Measurements from ENCODE around the gene GSTM4.

The GSTM4 gene

GRCh38 chr1:109655615-109656519 lies at the start of gene GSTM4:
GSTM4 (plus strand) TSS chr1:109656099; CDS start chr1:109656390, 291 bp downstream.
- peak; percentile 86 for FAIRE-seq

GRCh38 chr1:109609881-109610280 lies 46.0 kb upstream of the GSTM4 start:
- DNase-seq (ENCODE audit: extremely low spot score, insufficient read length, low read depth) = no peak
- FAIRE-seq = no peak

More at GRCh38 chr1:109655615-109656519, at the start of gene GSTM4:
- DNase-seq (ENCODE audit: extremely low spot score, insufficient read length, low read depth) = peak; percentile 84

- DNase-seq (ENCODE audit: extremely low spot score, insufficient read length, low read depth) = no peak
- FAIRE-seq = no peak
Observed at GRCh38 chr1:109610609-109611307, 45.1 kb upstream of the GSTM4 start.

- no peak for FAIRE-seq
- DNase-seq (ENCODE audit: extremely low spot score, insufficient read length, low read depth) = no peak
Observed at GRCh38 chr1:109611308-109611990, 44.5 kb upstream of the GSTM4 start.

- DNase-seq (ENCODE audit: extremely low spot score, insufficient read length, low read depth) = no peak
Observed at GRCh38 chr1:109613361-109614147, 42.3 kb upstream of the GSTM4 start.

GRCh38 chr1:109615879-109616278 lies 40.0 kb upstream of the GSTM4 start:
- no peak for FAIRE-seq

More at GRCh38 chr1:109613361-109614147, 42.3 kb upstream of the GSTM4 start:
- FAIRE-seq = no peak

GRCh38 chr1:109616391-109616790 lies 39.5 kb upstream of the GSTM4 start:
- DNase-seq (ENCODE audit: extremely low spot score, insufficient read length, low read depth) (no peak), FAIRE-seq (no peak)

More at GRCh38 chr1:109615879-109616278, 40.0 kb upstream of the GSTM4 start:
- DNase-seq (ENCODE audit: extremely low spot score, insufficient read length, low read depth) = no peak

GRCh38 chr1:109617291-109617801 lies 38.6 kb upstream of the GSTM4 start:
- no peak for FAIRE-seq
- no peak for DNase-seq (ENCODE audit: extremely low spot score, insufficient read length, low read depth)

GRCh38 chr1:109618661-109619575 lies 37.0 kb upstream of the GSTM4 start:
- FAIRE-seq = peak; percentile 5
- DNase-seq (ENCODE audit: extremely low spot score, insufficient read length, low read depth) = no peak

- peak; percentile 81 for DNase-seq (ENCODE audit: extremely low spot score, insufficient read length, low read depth)
- FAIRE-seq = peak; percentile 68
Observed at GRCh38 chr1:109619576-109620400, 36.1 kb upstream of the GSTM4 start, which contains the start of the genes AMPD2 and GNAT2. AMPD2 (plus strand) TSS chr1:109619837; CDS start chr1:109621176, 1,339 bp downstream. GNAT2 (minus strand) TSS chr1:109619616; CDS start chr1:109612870, 6,746 bp downstream.

GRCh38 chr1:109620401-109620791 lies 35.5 kb upstream of the GSTM4 start:
- FAIRE-seq (no peak), DNase-seq (ENCODE audit: extremely low spot score, insufficient read length, low read depth) (no peak)

GRCh38 chr1:109620841-109621286 lies 35.0 kb upstream of the GSTM4 start:
- FAIRE-seq (peak; percentile 84), DNase-seq (ENCODE audit: extremely low spot score, insufficient read length, low read depth) (peak; percentile 91)

GRCh38 chr1:109621379-109622136 lies 34.3 kb upstream of the GSTM4 start:
- DNase-seq (ENCODE audit: extremely low spot score, insufficient read length, low read depth) (no peak), FAIRE-seq (no peak)

- no peak for FAIRE-seq
- DNase-seq (ENCODE audit: extremely low spot score, insufficient read length, low read depth) = no peak
Observed at GRCh38 chr1:109622137-109622892, 33.6 kb upstream of the GSTM4 start.

GRCh38 chr1:109622895-109623294 lies 33.0 kb upstream of the GSTM4 start:
- no peak for FAIRE-seq
- no peak for DNase-seq (ENCODE audit: extremely low spot score, insufficient read length, low read depth)

- no peak for DNase-seq (ENCODE audit: extremely low spot score, insufficient read length, low read depth)
- FAIRE-seq = no peak
Observed at GRCh38 chr1:109623601-109624161, 32.2 kb upstream of the GSTM4 start.
